IPS-NIHi11 (cell line): ENCODE data around the gene CILP2.

ENCODE experiments used
- DNase-seq: peaks from one replicate; pipeline ENCODE4 v3.0.0; 2012; ENCODE audit warnings: mixed read lengths, low spot score

Gene CILP2

DNA sequence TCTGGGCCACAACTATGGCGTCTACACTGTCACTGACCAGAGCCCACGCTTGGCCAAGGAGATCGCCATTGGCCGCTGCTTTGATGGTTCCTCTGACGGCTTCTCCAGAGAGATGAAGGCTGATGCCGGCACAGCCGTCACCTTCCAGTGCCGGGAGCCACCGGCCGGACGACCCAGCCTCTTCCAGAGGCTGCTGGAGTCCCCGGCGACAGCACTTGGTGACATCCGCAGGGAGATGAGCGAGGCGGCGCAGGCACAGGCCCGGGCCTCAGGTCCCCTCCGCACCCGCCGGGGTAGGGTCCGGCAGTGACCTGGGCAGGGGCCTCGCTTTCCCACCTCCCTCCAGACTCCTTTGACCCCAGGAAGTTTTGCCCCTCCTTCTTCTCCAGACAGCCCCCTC, 7.6 kb downstream of the CILP2 start:
- DNase-seq = no peak

GRCh38 chr19:19546751-19547162, 8.7 kb downstream of the CILP2 start:
- DNase-seq = no peak

GRCh38 chr19:19547674-19548336, 9.7 kb downstream of the CILP2 start:
- DNase-seq = no peak

- no peak for DNase-seq
These were observed 11.1 kb downstream of the CILP2 start for GRCh38 chr19:19548915-19549759.

- DNase-seq = no peak
These were observed 11.9 kb downstream of the CILP2 start for GRCh38 chr19:19549804-19550464.

DNA sequence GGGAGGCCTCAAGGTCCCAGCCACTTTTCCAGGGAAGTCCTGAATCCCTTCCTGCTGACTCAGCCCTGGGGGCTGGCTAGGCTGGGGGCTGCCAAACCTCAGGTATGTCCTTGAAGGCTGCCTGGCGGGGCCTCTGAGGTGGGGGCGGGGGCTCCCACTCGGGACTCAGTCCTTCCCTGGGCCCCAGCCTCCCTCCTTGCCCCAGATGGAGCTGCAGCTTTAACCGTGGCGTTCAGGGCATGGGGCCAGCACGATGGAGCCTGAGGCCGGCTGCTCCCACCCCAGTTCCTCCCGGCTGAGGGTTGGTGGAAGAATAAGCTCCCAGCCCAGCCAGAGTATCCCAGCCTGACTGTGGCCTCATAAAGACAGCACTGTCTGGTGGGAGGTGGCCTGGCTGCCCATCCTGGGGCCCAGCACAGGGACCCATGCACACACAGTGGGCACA, 12.4 kb downstream of the CILP2 start:
- no peak for DNase-seq

- DNase-seq = no peak
These were observed 13.1 kb downstream of the CILP2 start for GRCh38 chr19:19550972-19551852.

- no peak for DNase-seq
These were observed 13.8 kb downstream of the CILP2 start for GRCh38 chr19:19551853-19552192.

DNA sequence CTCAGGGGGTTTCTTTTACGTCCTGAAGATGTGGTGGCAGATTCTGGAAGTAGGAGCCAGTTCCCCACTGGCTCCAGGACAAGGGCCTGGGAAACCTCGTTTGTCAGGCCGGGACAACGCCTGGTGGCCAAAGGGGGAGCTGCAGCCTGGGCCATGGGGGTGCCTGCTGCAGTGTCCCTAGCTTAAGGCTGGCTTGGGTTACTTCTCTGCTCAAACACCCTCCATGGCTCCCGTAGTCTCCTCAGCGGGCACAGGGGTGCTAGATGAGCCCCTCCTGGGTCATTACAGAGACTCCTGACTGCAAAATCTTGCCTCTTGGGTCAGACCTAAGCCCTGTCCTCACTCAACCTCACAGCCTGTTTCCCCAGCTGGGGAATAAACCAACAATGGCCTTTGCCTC, 14.7 kb downstream of the CILP2 start:
- DNase-seq = peak; percentile 88

GRCh38 chr19:19553670-19554069, 15.6 kb downstream of the CILP2 start:
- no peak for DNase-seq

GRCh38 chr19:19554074-19555023, 16.3 kb downstream of the CILP2 start:
- peak; percentile 88 for DNase-seq

DNA sequence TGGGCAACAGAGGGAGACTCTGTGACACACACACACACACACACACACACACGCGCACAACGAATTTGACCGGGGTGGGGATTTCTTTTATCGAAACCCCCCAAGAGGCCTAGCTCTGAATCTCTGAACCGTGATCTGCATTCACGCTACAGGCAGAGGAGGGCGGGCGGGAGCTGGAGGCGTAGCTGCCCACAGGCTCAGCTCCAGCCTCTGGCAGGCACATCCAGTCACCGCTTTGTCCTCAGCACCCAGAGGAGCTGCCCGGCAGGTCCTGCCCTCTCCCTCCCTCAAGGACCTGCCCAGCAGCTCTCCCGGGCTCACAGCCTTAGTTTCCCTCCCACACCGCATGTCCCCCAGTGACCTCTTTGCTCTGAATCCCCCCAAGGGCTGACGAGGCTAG, 20.0 kb downstream of the CILP2 start:
- DNase-seq = no peak

- DNase-seq = no peak
These were observed 20.6 kb downstream of the CILP2 start for GRCh38 chr19:19558636-19559035.

GRCh38 chr19:19559931-19560330, 21.9 kb downstream of the CILP2 start:
- no peak for DNase-seq

GRCh38 chr19:19561946-19562664, 24.0 kb downstream of the CILP2 start:
- no peak for DNase-seq

- peak; percentile 56 for DNase-seq
These were observed 24.7 kb downstream of the CILP2 start for GRCh38 chr19:19562665-19563347.

DNA sequence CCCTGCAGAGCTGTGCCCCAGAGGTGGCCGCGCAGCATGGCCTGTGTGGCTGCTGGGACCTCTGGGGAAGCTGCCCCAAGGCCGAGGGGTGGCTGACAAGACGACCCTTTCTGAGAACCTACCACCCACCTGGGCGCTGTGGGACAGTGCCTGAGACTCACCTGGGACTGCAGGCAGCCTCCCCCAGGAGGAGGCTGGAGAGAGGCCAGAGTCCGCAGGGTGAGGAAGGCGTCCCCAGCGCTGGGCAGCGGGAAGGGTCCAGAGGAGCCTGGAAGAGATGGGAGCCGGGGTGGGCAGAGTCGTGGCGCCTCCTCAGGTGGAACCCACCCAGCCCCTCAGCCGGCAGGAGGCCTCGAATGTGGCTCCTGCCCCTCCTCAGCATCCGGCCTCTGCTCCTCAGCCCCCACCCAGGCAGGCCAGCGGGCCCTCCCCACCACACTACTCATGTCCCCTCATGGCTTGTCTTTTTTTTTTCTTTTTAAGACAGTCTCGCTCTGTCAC, 25.3 kb downstream of the CILP2 start:
- DNase-seq = no peak

DNA sequence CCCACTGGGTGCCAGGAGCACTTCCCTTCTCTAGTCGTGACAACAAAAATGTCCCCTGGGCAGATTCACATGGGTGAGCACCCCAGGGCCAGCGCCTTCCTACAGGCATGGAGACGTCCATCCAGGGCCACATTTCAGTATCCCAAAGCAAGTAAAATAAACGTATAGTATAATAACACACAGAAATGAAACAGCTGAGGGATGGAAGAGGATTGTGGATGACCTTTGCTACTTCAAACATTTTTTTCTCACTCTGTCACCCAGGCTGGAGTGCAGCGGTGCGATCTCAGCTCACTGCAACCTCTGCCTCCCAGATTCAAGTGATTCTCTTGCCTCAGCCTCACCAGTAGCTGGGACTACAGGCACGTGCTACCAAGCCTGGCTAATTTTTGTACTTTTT, 28.2 kb downstream of the CILP2 start:
- DNase-seq = no peak

GRCh38 chr19:19567391-19567790, 29.3 kb downstream of the CILP2 start:
- DNase-seq = no peak
